ENCODE results near the gene SMIM27.

- TF ChIP-seq CTCF (IDR thresholded peaks at IDR 0.05; ENCODE audit: insufficient read depth, low read length) (no peak), REST (IDR thresholded peaks at IDR 0.05; ENCODE audit: insufficient replicate concordance, low read depth) (no peak)
Observed at GRCh38 chr9:32572900-32573523, 20.9 kb downstream of the SMIM27 start, which contains the start of gene NDUFB6.
